OCI-LY7 (cell line): ENCODE measurements around the gene C1QTNF2. TPM values are rescaled to one million over a fixed set of nuclear protein-coding genes. Genes with fewer than 3 reads are reported as not detected.

Experiments
- BruUV-seq: library from RNA; stranded (reverse); fragments of 400-500 nt; replicated peaks from 2 replicates; lab custom pipeline; 2021; lab: Mats Ljungman, UMichigan
- CTCF ChIA-PET: fragments of 300-600 bp; sonication (Branson Sonifier 250); formaldehyde crosslinking; loops from one replicate; lab custom pipeline; 2022; ENCODE audit warnings: antibody characterized with exemption; ENCODE audit not compliant: unreplicated experiment; lab: Charles Lee
- POLR2A ChIA-PET: fragments of 300-600 bp; sonication (Branson Sonifier 250); formaldehyde crosslinking; loops from one replicate; lab custom pipeline; 2022; ENCODE audit warnings: antibody characterized with exemption; lab: Charles Lee
- DNase-seq: peaks from one replicate; pipeline ENCODE4 v3.0.0-alpha.2; 2015; ENCODE audit warnings: low spot score
- H2AFZ ChIP-seq: fragments of 200-600 bp; sonication (generic), shearing (Covaris generic); 2 replicates; pipeline ENCODE4 v1.6.1; 2014; ENCODE audit warnings: mild to moderate bottlenecking, antibody characterized with exemption, low read length, moderate library complexity
- H3K27ac ChIP-seq: fragments of 200-600 bp; sonication (generic); 2 replicates; pipeline ENCODE4 v1.5.1; 2014; ENCODE audit warnings: mixed run types, low read depth, mild to moderate bottlenecking, moderate library complexity, low read length, inconsistent platforms; ENCODE audit not compliant: poor library complexity, severe bottlenecking
- H3K36me3 ChIP-seq: fragments of 200-600 bp; sonication (generic); 2 replicates; pipeline ENCODE4 v1.6.1; 2014; ENCODE audit warnings: mild to moderate bottlenecking, antibody characterized with exemption, low read length, moderate library complexity, mixed read lengths; ENCODE audit not compliant: insufficient read depth
- H3K4me1 ChIP-seq: fragments of 200-600 bp; sonication (generic); 2 replicates; pipeline ENCODE4 v1.5.1; 2014; ENCODE audit warnings: mild to moderate bottlenecking, low read length; ENCODE audit not compliant: insufficient read depth, poor library complexity, severe bottlenecking
- H3K4me2 ChIP-seq: fragments of 200-600 bp; sonication (generic); 2 replicates; pipeline ENCODE4 v1.6.1; 2014; ENCODE audit warnings: mild to moderate bottlenecking, low read length
- H3K4me3 ChIP-seq: fragments of 200-600 bp; sonication (generic); 2 replicates; pipeline ENCODE4 v1.5.1; 2014; ENCODE audit warnings: mild to moderate bottlenecking, low read depth, low read length; ENCODE audit not compliant: poor library complexity, severe bottlenecking
- H3K79me2 ChIP-seq: fragments of 200-600 bp; sonication (generic); 2 replicates; pipeline ENCODE4 v1.6.1; 2016; ENCODE audit warnings: low read depth, mild to moderate bottlenecking, low read length, moderate library complexity, mixed read lengths; ENCODE audit not compliant: insufficient read depth
- H3K9me2 ChIP-seq: fragments of 200-600 bp; sonication (generic); 2 replicates; pipeline ENCODE4 v1.6.1; 2016; ENCODE audit warnings: mild to moderate bottlenecking, low read length, mixed read lengths; ENCODE audit not compliant: insufficient read depth
- H3K9me3 ChIP-seq: fragments of 200-600 bp; sonication (generic); 2 replicates; pipeline ENCODE4 v1.6.1; 2014; ENCODE audit warnings: mild to moderate bottlenecking, mixed run types, low read length, mixed read lengths
- H4K20me1 ChIP-seq: fragments of 200-600 bp; sonication (generic); 2 replicates; pipeline ENCODE4 v1.6.1; 2014; ENCODE audit warnings: mild to moderate bottlenecking, antibody characterized with exemption, low read length, moderate library complexity, mixed read lengths; ENCODE audit not compliant: insufficient read depth
- EZH2phosphoT487 ChIP-seq: fragments of 200-600 bp; sonication (generic); IDR thresholded peaks from 2 replicates; pipeline ENCODE4 v1.6.1; 2018; ENCODE audit warnings: low read depth, borderline replicate concordance, mild to moderate bottlenecking, mixed run types, antibody characterized with exemption, low read length, moderate library complexity, mixed read lengths
- intact Hi-C: fragments of 100-400 bp; cut with micrococcal nuclease; formaldehyde crosslinking; loops from one replicate; pipeline ENCODE4 v1.10.0; 2022; ENCODE audit not compliant: unreplicated experiment
- total RNA-seq, 2 experiments: library from RNA; depleted of rRNA in 1 of 2; stranded (reverse); fragments of >200 nt in 1 of 2; shearing (Covaris generic) in 1 of 2; gene quantifications; 2 replicates each; pipeline ENCODE4 v1.2.3, GENCODE V29; 2014 to 2022
- TF ChIP-seq, protein P1 (sequence below): fragments of 200-600 bp; sonication (generic); conservative IDR thresholded peaks from 2 replicates; pipeline ENCODE4 v1.5.1; 2014; ENCODE audit warnings: mild to moderate bottlenecking, antibody characterized with exemption, low read length, moderate library complexity, mixed read lengths

Gene C1QTNF2
- total RNA-seq, 2 experiments from 2014 or later = not detected

DNA sequence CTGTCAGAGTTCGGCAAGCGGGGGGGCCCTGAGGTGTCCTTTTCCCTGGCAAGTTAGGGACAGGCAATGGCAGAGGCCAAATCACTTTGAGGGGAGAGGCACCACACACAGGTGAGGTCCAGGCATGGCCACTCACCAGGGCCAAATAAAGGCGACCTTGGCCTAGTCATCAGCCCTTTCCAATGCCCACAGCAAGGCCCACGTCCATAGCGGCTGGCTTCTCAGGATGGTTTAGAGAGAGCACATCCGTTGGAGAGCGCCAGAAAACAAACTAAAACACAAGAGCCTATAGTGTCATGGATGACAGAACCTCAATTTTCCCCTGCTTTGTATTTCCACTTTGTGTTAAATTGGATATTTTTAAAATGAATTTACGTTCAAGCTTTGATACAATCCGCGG lies 65.1 kb downstream of the C1QTNF2 start:
- Histone ChIP-seq H4K20me1 (no peaks in the 10 kb centered on the region), H3K4me1 (no peaks in the 10 kb centered on the region), H3K36me3 (no peaks in the 10 kb centered on the region), H3K27ac (no peak overlapping the region), H3K4me3 (no peak overlapping the region), H3K4me2 (no peak overlapping the region), H3K79me2 (no peaks in the 10 kb centered on the region), H3K9me3 (no peaks in the 10 kb centered on the region), H2AFZ (no peak overlapping the region), H3K9me2 (no peaks in the 10 kb centered on the region)
- CTCF ChIA-PET = no interaction called here
- POLR2A ChIA-PET = no interaction called here
- intact Hi-C loops = no loop called here
- no TSS peak for BruUV-seq
- TF ChIP-seq, protein P1, sequence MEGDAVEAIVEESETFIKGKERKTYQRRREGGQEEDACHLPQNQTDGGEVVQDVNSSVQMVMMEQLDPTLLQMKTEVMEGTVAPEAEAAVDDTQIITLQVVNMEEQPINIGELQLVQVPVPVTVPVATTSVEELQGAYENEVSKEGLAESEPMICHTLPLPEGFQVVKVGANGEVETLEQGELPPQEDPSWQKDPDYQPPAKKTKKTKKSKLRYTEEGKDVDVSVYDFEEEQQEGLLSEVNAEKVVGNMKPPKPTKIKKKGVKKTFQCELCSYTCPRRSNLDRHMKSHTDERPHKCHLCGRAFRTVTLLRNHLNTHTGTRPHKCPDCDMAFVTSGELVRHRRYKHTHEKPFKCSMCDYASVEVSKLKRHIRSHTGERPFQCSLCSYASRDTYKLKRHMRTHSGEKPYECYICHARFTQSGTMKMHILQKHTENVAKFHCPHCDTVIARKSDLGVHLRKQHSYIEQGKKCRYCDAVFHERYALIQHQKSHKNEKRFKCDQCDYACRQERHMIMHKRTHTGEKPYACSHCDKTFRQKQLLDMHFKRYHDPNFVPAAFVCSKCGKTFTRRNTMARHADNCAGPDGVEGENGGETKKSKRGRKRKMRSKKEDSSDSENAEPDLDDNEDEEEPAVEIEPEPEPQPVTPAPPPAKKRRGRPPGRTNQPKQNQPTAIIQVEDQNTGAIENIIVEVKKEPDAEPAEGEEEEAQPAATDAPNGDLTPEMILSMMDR = no peak
- no peak for TF ChIP-seq EZH2phosphoT487
- DNase-seq = no peak

DNA sequence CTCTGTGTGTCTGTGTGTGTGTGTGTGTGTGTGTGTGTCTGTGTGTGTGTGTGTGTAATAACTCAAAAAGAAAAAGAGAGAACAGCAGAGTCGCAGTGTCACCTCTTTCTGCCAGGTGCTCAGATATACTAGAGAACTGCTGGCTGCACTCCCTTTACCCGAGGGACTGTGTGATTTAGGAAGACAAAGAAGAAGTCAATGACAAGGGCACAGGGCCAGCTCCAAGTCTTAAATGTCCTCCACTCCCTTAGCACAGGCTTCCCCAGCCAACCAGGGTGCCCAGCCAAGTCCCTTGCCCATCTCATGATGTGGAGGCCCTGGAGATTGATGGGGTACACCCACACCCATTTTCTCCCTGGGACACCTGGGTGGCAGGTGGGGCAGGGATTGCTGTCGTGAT lies 66.7 kb downstream of the C1QTNF2 start:
- Histone ChIP-seq H3K4me2 (no peak overlapping the region), H3K79me2 (no peaks in the 10 kb centered on the region), H3K9me3 (no peaks in the 10 kb centered on the region), H2AFZ (no peak overlapping the region), H3K4me3 (no peak overlapping the region), H3K9me2 (no peaks in the 10 kb centered on the region), H4K20me1 (no peaks in the 10 kb centered on the region), H3K4me1 (no peaks in the 10 kb centered on the region), H3K36me3 (no peaks in the 10 kb centered on the region), H3K27ac (no peak overlapping the region)
- intact Hi-C loops = no loop called here
- no TSS peak for BruUV-seq
- no peak for DNase-seq
- ChIA-PET POLR2A (no interaction called here), CTCF (no interaction called here)
- TF ChIP-seq, protein P1 = no peak

DNA sequence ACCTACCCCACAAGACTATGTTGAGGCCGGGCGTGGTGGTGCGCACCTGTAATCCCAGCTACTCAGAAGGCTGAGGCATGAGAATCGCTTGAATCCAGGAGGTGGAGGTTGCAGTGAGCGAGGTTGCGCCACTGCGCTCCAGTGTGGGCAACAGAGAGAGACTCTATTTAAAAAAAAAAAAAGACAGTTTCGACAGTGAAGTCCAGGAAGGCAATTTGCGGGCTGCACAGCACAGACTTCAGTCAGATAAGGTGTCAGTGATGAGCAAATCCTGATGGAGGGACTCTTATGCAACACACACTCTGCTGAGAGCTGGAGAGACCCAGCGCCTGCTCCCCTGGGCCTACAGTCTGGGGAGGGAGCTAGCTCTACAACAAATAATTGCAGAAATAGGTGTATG lies 72.2 kb downstream of the C1QTNF2 start:
- Histone ChIP-seq H2AFZ (no peak overlapping the region), H3K4me1 (no peaks in the 10 kb centered on the region), H3K4me3 (no peak overlapping the region), H3K36me3 (no peaks in the 10 kb centered on the region), H3K27ac (no peak overlapping the region), H3K79me2 (no peaks in the 10 kb centered on the region), H3K9me3 (no peaks in the 10 kb centered on the region), H3K9me2 (no peaks in the 10 kb centered on the region), H3K4me2 (no peak overlapping the region), H4K20me1 (no peaks in the 10 kb centered on the region)
- DNase-seq = no peak
- CTCF ChIA-PET = no interaction called here
- BruUV-seq = no TSS peak
- intact Hi-C loops = no loop called here
- TF ChIP-seq, protein P1 = no peak
- no peak for TF ChIP-seq EZH2phosphoT487
- POLR2A ChIA-PET = no interaction called here
